ENCODE results near the gene PTPRN2.

Gene PTPRN2

DNA sequence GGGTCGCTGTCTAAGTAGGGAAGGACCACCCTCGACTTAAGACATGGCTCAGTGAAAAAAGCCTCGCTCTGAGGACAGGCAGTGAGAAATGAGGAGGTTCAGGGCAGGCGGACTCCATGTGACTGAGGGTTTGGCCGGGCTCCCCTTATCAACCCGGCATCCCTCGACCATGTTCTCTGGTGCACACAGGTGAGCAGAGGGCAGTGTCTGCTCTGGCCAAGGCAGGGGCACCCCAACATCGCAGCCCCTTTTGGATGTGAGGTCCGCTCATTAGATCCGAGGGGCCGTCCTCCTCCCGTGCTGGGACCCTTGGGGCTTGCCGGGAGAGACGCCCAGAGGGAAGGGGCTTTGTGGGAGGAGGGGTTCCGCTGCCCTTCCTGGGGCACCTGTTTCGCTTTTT is 775.7 kb downstream of the PTPRN2 start:
- no peak for DNase-seq (ENCODE audit: extremely low spot score)
- ChIA-PET CTCF (no interaction called here), POLR2A (no interaction called here)
- TF ChIP-seq L3MBTL2 (conservative IDR thresholded peaks at IDR 0.05) = no peak
- TF ChIP-seq PKNOX1 (IDR thresholded peaks at IDR 0.05) = no peak
- TF ChIP-seq NFRKB (IDR thresholded peaks at IDR 0.05) = no peak
- no peak for TF ChIP-seq BHLHE40 (IDR thresholded peaks at IDR 0.05; ENCODE audit: borderline replicate concordance)
- TF ChIP-seq LEF1 (IDR thresholded peaks at IDR 0.05; ENCODE audit: borderline replicate concordance) = no peak
- no peak for TF ChIP-seq ARNT (IDR thresholded peaks at IDR 0.05)
- no peak for TF ChIP-seq ZNF384 (IDR thresholded peaks at IDR 0.05)
- no peak for TF ChIP-seq CTBP1 (IDR thresholded peaks at IDR 0.05; ENCODE audit: borderline replicate concordance)
- TF ChIP-seq FOXK2 (IDR thresholded peaks at IDR 0.05) = no peak
- TF ChIP-seq TARDBP (IDR thresholded peaks at IDR 0.05) = no peak
- no peak for TF ChIP-seq FOXM1 (IDR thresholded peaks at IDR 0.05; ENCODE audit: borderline replicate concordance)
- TF ChIP-seq SP1 (IDR thresholded peaks at IDR 0.05) = no peak
- TF ChIP-seq ELF4 (IDR thresholded peaks at IDR 0.05) = no peak
- no peak for TF ChIP-seq FOXA1 (IDR thresholded peaks at IDR 0.05)

- ChIA-PET POLR2A (no interaction called here), CTCF (no interaction called here)
- TF ChIP-seq ELF4 (IDR thresholded peaks at IDR 0.05) (no peak), CTBP1 (IDR thresholded peaks at IDR 0.05; ENCODE audit: borderline replicate concordance) (no peak), ZNF384 (IDR thresholded peaks at IDR 0.05) (no peak), ARNT (IDR thresholded peaks at IDR 0.05) (no peak), PKNOX1 (IDR thresholded peaks at IDR 0.05) (no peak), NFRKB (IDR thresholded peaks at IDR 0.05) (no peak), TARDBP (IDR thresholded peaks at IDR 0.05) (no peak), SP1 (IDR thresholded peaks at IDR 0.05) (no peak), LEF1 (IDR thresholded peaks at IDR 0.05; ENCODE audit: borderline replicate concordance) (no peak), FOXA1 (IDR thresholded peaks at IDR 0.05) (no peak)
- DNase-seq (ENCODE audit: extremely low spot score) = no peak
Measured at GRCh38 chr7:157809863-157810851, 777.5 kb downstream of the PTPRN2 start.

GRCh38 chr7:157809154-157809862 is 778.3 kb downstream of the PTPRN2 start:
- TF ChIP-seq SP1 (IDR thresholded peaks at IDR 0.05) (no peak), ARNT (IDR thresholded peaks at IDR 0.05) (no peak), CTBP1 (IDR thresholded peaks at IDR 0.05; ENCODE audit: borderline replicate concordance) (no peak), HDGF (IDR thresholded peaks at IDR 0.05; ENCODE audit: borderline replicate concordance) (no peak), TARDBP (IDR thresholded peaks at IDR 0.05) (no peak)

DNA sequence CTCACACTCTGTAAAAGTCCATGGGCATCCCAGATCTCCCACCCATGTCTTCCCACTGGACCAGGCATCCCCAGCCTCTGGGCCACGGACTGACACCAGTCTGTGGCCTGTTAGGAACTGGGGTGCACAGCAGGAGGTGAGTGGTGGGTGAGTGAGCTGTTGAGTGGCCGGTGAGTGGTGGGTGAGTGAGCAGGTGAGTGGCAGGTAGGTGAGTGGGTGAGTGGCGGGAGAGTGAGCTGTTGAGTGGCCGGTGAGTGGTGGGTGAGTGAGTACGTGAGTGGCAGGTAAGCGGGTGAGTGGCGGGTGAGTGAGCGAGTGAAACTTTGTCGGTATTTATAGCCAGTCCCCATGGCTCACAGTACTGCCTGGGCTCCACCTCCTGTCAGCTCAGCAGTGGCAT is 779.6 kb downstream of the PTPRN2 start:
- no peak for TF ChIP-seq ZNF384 (IDR thresholded peaks at IDR 0.05)
- TF ChIP-seq PKNOX1 (IDR thresholded peaks at IDR 0.05) = no peak
- no peak for DNase-seq (ENCODE audit: extremely low spot score)
- ChIA-PET POLR2A (no interaction called here), CTCF (no interaction called here)

More at GRCh38 chr7:157809154-157809862, 778.3 kb downstream of the PTPRN2 start:
- DNase-seq (ENCODE audit: extremely low spot score) = no peak
- POLR2A ChIA-PET = no interaction called here
- CTCF ChIA-PET = no interaction called here

DNA sequence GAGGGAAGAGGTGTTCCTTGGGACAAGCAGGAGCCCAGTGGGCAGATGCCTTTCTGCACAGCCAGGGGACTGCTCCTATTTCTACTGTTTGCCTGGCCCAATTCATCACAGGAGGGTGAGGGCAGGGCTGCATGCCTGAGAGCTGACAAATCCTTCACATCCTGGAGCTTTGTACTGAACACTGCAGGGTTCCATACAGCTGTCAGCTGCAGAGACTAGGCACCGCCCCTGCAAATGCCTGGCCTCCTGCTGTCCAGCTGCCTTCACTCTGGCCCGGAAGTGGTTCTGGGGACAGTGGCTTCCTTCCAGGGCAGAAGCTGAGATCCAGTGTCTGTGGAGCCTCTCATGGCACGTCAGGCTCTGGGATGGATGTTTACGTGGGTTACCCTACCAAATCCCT is 780.1 kb downstream of the PTPRN2 start:
- no peak for DNase-seq (ENCODE audit: extremely low spot score)
- ChIA-PET CTCF (no interaction called here), POLR2A (no interaction called here)
- TF ChIP-seq PKNOX1 (IDR thresholded peaks at IDR 0.05) (no peak), BHLHE40 (IDR thresholded peaks at IDR 0.05; ENCODE audit: borderline replicate concordance) (no peak), ARNT (IDR thresholded peaks at IDR 0.05) (no peak), FOXK2 (IDR thresholded peaks at IDR 0.05) (no peak), HDGF (IDR thresholded peaks at IDR 0.05; ENCODE audit: borderline replicate concordance) (no peak), SP1 (IDR thresholded peaks at IDR 0.05) (no peak), ZNF384 (IDR thresholded peaks at IDR 0.05) (no peak), SUZ12 (IDR thresholded peaks at IDR 0.05) (no peak), ELF4 (IDR thresholded peaks at IDR 0.05) (no peak), NFRKB (IDR thresholded peaks at IDR 0.05) (no peak), L3MBTL2 (conservative IDR thresholded peaks at IDR 0.05) (no peak), FOXA1 (IDR thresholded peaks at IDR 0.05) (no peak), CTBP1 (IDR thresholded peaks at IDR 0.05; ENCODE audit: borderline replicate concordance) (no peak)

GRCh38 chr7:157806711-157807110 is 780.9 kb downstream of the PTPRN2 start:
- POLR2A ChIA-PET = no interaction called here
- DNase-seq (ENCODE audit: extremely low spot score) = no peak
- TF ChIP-seq SUZ12 (IDR thresholded peaks at IDR 0.05) = no peak
- no peak for TF ChIP-seq SP1 (IDR thresholded peaks at IDR 0.05)
- no peak for TF ChIP-seq HDGF (IDR thresholded peaks at IDR 0.05; ENCODE audit: borderline replicate concordance)
- no peak for TF ChIP-seq PKNOX1 (IDR thresholded peaks at IDR 0.05)
- no peak for TF ChIP-seq LEF1 (IDR thresholded peaks at IDR 0.05; ENCODE audit: borderline replicate concordance)
- no peak for TF ChIP-seq BHLHE40 (IDR thresholded peaks at IDR 0.05; ENCODE audit: borderline replicate concordance)
- CTCF ChIA-PET = no interaction called here
